T-helper 2 cell treated with Interferon-gamma antibody and Interleukin-4, amounts not matched to agents 5 μg/mL and 100 μg/mL, for 36 hours (primary cell): Measurements from ENCODE around the gene ASPDH.
"Not testable (repeated sequence)": the region's sequence is repeated elsewhere in the genome, so short reads cannot be mapped to it uniquely, and the experiment has no call there.

Experiments
- DNase-seq: peaks from one replicate; pipeline ENCODE4 v3.0.0; 2021; ENCODE audit warnings: low spot score
- H3K27ac Mint-ChIP-seq: one replicate; pipeline ENCODE4 v1.8.0; 2021; ENCODE audit warnings: mild to moderate bottlenecking, mixed read lengths
- H3K27me3 Mint-ChIP-seq: one replicate; pipeline ENCODE4 v1.8.0; 2021; ENCODE audit warnings: low read depth, mixed read lengths
- H3K36me3 Mint-ChIP-seq: one replicate; pipeline ENCODE4 v1.8.0; 2021; ENCODE audit warnings: low read depth, mixed read lengths
- H3K4me1 Mint-ChIP-seq: one replicate; pipeline ENCODE4 v1.8.0; 2021; ENCODE audit warnings: low read depth, mixed read lengths
- H3K4me3 Mint-ChIP-seq: one replicate; pipeline ENCODE4 v1.8.0; 2022; ENCODE audit warnings: mild to moderate bottlenecking, moderate library complexity, mixed read lengths
- H3K9me3 Mint-ChIP-seq: one replicate; pipeline ENCODE4 v1.8.0; 2021; ENCODE audit warnings: mixed read lengths

Gene ASPDH

DNA sequence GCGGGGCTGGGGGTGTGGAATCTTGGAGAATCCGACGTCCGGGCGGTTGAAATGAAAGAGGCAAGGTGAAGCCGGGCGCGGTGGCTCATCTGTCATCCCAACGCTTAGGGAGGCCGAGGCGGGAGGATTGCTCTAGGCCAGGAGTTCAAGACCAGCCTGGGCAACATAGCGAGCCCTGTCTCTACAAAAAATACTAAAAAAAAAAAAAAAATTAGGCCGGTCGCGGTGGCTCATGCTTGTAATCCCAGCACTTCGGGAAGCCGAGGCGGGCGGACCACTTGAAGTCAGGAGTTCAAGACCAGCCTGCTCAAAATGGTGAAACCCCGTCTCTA, 36.8 kb downstream of the ASPDH start:
- Mint-ChIP-seq H3K36me3 (peaks cover 25% of the 10 kb centered on the region), H3K4me1 (peaks cover 7% of the 10 kb centered on the region), H3K4me3 (peak overlapping the region; percentile 99), H3K9me3 (no peaks in the 10 kb centered on the region), H3K27ac (peak overlapping the region; percentile 91), H3K27me3 (no peaks in the 10 kb centered on the region)
- no peak for DNase-seq

GRCh38 chr19:50476224-50476906, 37.3 kb downstream of the ASPDH start, which contains the start of the genes EMC10 and GARIN5A:
Gene EMC10 (plus strand): TSS chr19:50476507. CDS start chr19:50476545, 38 bp downstream.
Gene GARIN5A (minus strand): TSS chr19:50476848. CDS start chr19:50476388, 460 bp downstream.
- DNase-seq: peak; percentile 93
- Mint-ChIP-seq H3K27me3 (no peaks in the 10 kb centered on the region), H3K27ac (peak within 1 kb of the TSS; percentile 91), H3K4me1 (peaks cover 7% of the 10 kb centered on the region), H3K4me3 (peak within 1 kb of the TSS; percentile 99), H3K9me3 (no peaks in the 10 kb centered on the region), H3K36me3 (peaks cover 25% of the 10 kb centered on the region)

- no peaks in the 10 kb centered on the region for H3K9me3 Mint-ChIP-seq
- peaks cover 7% of the 10 kb centered on the region for H3K4me1 Mint-ChIP-seq
- H3K36me3 Mint-ChIP-seq: peaks cover 22% of the 10 kb centered on the region
- no peak for DNase-seq
- peak overlapping the region; percentile 91 for H3K27ac Mint-ChIP-seq
- peak overlapping the region; percentile 99 for H3K4me3 Mint-ChIP-seq
- no peaks in the 10 kb centered on the region for H3K27me3 Mint-ChIP-seq
Measured at GRCh38 chr19:50475736-50476223, 37.9 kb downstream of the ASPDH start.

- peak overlapping the region; percentile 8 for H3K4me3 Mint-ChIP-seq
- H3K4me1 Mint-ChIP-seq: peaks cover 7% of the 10 kb centered on the region
- DNase-seq: no peak
- peak overlapping the region; percentile 52 for H3K27ac Mint-ChIP-seq
- peaks cover 22% of the 10 kb centered on the region for H3K36me3 Mint-ChIP-seq
- no peaks in the 10 kb centered on the region for H3K27me3 Mint-ChIP-seq
- H3K9me3 Mint-ChIP-seq: no peaks in the 10 kb centered on the region
Measured at GRCh38 chr19:50475101-50475568, 38.6 kb downstream of the ASPDH start.

DNA sequence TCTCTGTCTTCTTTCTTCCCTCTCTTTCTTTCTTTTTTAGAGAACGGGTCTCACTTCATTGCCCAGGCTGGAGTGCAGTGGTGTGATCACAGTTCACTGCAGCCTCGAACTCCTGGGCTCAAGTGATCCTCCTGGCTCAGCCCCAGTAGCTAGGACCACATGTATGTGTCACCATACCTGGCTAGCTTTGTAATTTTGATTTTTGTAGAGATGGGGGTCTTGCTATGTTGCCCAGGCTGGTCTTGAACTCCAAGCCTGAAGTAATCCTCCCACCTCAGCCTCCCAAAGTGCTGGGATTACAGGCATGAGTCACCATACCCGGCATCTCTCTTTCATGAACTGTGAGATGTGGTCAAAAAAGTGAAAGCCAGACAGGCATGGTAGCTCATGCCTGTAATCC, 40.4 kb downstream of the ASPDH start:
- H3K4me1 Mint-ChIP-seq, DNase-seq: not testable (repeated sequence)

DNA sequence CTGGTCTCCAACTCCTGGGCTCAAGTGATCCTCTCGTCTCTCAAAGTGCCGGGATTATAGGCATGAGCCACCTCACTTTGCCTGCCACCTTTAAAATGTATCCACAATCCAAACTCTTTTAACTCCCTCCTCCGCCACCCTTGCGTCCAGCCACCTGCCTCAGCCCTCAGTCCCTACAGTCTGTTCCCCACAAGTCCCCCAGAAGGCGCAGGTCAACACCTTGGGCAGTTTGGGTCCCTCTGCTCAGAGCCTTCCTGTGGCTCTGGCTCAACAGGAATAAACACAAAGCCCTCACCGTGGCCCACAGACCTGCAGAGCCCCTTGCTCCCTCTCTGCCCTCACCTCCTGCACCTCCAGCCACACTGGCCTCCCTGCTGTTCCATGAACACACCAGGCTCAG, 44.9 kb downstream of the ASPDH start:
- Mint-ChIP-seq H3K27ac (no peak overlapping the region), H3K4me1 (no peaks in the 10 kb centered on the region), H3K27me3 (no peaks in the 10 kb centered on the region), H3K9me3 (no peaks in the 10 kb centered on the region), H3K36me3 (no peaks in the 10 kb centered on the region), H3K4me3 (no peak overlapping the region)
- no peak for DNase-seq

More for the DNA sequence above, 40.4 kb downstream of the ASPDH start:
- peaks cover 14% of the 10 kb centered on the region for H3K36me3 Mint-ChIP-seq
- not testable (repeated sequence) for H3K4me3 Mint-ChIP-seq, H3K27me3 Mint-ChIP-seq, H3K9me3 Mint-ChIP-seq, H3K27ac Mint-ChIP-seq

DNA sequence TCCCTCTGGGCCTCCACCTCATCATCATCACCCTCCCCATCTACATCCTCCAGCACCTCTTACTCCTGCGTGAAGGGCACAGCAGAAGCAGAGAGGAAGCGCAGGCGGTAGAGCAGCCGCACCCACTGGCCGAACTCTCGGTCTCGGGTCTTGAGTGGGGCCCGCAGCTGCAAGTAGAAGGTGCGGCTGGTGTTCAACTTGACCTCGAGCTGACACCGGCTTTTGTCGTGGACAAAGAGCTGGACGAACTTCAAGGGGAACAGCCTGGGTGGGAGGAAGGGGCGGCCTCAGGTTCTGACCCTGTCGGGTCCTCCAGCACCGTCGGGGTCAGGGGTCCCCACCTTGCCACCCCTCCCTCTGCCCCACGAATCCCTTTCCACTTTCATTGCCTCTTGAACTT, 46.1 kb downstream of the ASPDH start:
- Mint-ChIP-seq H3K4me1 (no peaks in the 10 kb centered on the region), H3K9me3 (no peaks in the 10 kb centered on the region), H3K27ac (no peak overlapping the region), H3K4me3 (no peak overlapping the region), H3K27me3 (no peaks in the 10 kb centered on the region), H3K36me3 (no peaks in the 10 kb centered on the region)
- no peak for DNase-seq

GRCh38 chr19:50466706-50467039, 47.0 kb downstream of the ASPDH start:
- peaks cover 3% of the 10 kb centered on the region for H3K4me1 Mint-ChIP-seq
- no peak overlapping the region for H3K4me3 Mint-ChIP-seq
- H3K9me3 Mint-ChIP-seq: no peaks in the 10 kb centered on the region
- H3K27ac Mint-ChIP-seq: no peak overlapping the region
- H3K27me3 Mint-ChIP-seq: no peaks in the 10 kb centered on the region
- H3K36me3 Mint-ChIP-seq: no peaks in the 10 kb centered on the region
- DNase-seq: no peak

- H3K9me3 Mint-ChIP-seq: no peaks in the 10 kb centered on the region
- no peak overlapping the region for H3K27ac Mint-ChIP-seq
- H3K36me3 Mint-ChIP-seq: no peaks in the 10 kb centered on the region
- peaks cover 6% of the 10 kb centered on the region for H3K4me1 Mint-ChIP-seq
- H3K27me3 Mint-ChIP-seq: no peaks in the 10 kb centered on the region
- H3K4me3 Mint-ChIP-seq: no peak overlapping the region
- DNase-seq: no peak
Measured at GRCh38 chr19:50465986-50466705, 47.6 kb downstream of the ASPDH start.

GRCh38 chr19:50465000-50465399, 48.7 kb downstream of the ASPDH start:
- peaks cover 12% of the 10 kb centered on the region for H3K4me1 Mint-ChIP-seq
- H3K4me3 Mint-ChIP-seq: no peak overlapping the region
- H3K27me3 Mint-ChIP-seq: no peaks in the 10 kb centered on the region
- H3K9me3 Mint-ChIP-seq: no peaks in the 10 kb centered on the region
- no peaks in the 10 kb centered on the region for H3K36me3 Mint-ChIP-seq
- no peak for DNase-seq
- no peak overlapping the region for H3K27ac Mint-ChIP-seq

GRCh38 chr19:50464348-50464747, 49.4 kb downstream of the ASPDH start:
- Mint-ChIP-seq H3K4me3 (no peak overlapping the region), H3K4me1 (peaks cover 16% of the 10 kb centered on the region), H3K27ac (no peak overlapping the region), H3K36me3 (no peaks in the 10 kb centered on the region), H3K27me3 (no peaks in the 10 kb centered on the region), H3K9me3 (no peaks in the 10 kb centered on the region)
- DNase-seq: no peak

DNA sequence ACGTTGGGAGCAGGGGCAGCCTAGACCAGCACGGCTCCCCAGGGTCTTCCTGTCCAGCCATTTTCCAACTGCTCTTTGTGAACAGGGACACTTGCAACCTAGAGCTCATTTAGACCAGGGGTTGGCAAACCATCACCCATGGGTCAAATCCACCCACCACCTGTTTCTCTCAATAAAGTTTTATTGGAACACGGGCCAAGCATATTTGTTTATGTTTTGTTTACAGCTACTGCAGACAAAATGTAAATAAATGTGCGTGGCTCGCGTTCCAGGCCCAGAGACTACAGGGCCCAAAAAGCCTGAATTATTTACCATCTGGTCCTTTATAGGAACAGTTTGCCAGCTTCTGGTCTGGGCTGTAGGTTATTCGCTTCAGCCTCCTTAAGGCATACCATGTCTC, 50.7 kb downstream of the ASPDH start:
- peaks cover 16% of the 10 kb centered on the region for H3K4me1 Mint-ChIP-seq
- H3K27ac Mint-ChIP-seq: no peak overlapping the region
- H3K27me3 Mint-ChIP-seq: no peaks in the 10 kb centered on the region
- no peak overlapping the region for H3K4me3 Mint-ChIP-seq
- no peaks in the 10 kb centered on the region for H3K36me3 Mint-ChIP-seq
- DNase-seq: no peak
- H3K9me3 Mint-ChIP-seq: no peaks in the 10 kb centered on the region
